ENCODE measurements around the gene AHSP. TPM values are rescaled to one million over a fixed set of nuclear protein-coding genes. Genes with fewer than 3 reads are reported as not detected.
"Not testable (repeated sequence)": the region's sequence is repeated elsewhere in the genome, so short reads cannot be mapped to it uniquely, and the experiment has no call there.

The AHSP gene
- total and polyA plus RNA-seq, 10 of the 15 experiments (the other 5 are each of a cell fraction or from before 2014, with no cell fraction given): not detected

DNA sequence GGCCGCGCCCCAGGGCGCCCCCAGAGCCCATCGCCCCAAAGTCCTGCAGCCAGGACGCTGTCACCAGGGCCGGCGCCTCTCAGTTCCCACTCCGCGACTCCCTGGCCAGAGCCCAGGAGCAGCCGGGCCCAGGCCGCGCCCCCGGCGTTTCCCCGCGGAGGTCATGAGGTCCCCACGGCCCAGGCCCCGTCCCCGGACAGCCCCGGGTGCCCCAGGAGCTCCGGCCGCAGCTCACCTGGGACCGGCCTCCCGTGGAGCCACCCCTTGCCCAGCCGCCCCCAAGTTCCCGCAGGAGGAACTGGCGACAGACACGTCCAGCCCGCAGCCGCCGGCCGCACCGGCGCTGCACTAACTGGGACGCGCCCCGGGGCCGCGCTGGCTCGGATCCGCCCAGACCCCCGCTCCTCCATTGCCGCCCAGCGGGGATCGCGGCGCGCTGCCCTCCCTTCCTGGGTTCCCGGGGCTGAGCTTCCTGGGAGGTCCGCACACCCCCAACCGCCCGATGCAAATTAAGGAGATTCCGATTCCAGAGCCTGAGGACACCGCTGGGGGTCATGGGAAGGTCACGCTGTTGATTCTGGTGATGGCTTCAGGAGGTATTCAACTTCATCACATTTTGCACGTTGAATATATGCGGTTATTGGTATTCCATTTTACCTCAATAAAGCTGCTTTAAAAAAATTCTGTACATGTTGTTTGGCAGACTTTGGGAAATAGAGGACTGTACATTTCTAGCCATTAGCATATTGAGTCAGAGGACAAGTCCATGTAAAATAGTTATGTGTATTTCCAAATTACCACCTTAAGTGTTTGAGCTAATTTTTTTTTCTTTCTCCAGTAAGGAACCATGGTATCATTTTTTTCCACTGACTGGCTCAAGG, 9.9 kb downstream of the AHSP start:
- Histone ChIP-seq H3K9me3 (replicated peaks; ENCODE audit: control insufficient read depth, insufficient read depth, low read length) (no peaks in the 10 kb centered on the region; the same call in 2 of the 3 replicates), H3K4me3 (no peak overlapping the region), H3K4me1 (ENCODE audit: control insufficient read depth, insufficient read depth, low read length) (no peaks in the 10 kb centered on the region), H3K79me2 (ENCODE audit: control insufficient read depth, insufficient read depth, low read length) (no peaks in the 10 kb centered on the region), H3K36me3 (ENCODE audit: control insufficient read depth in 2 of 2, insufficient read depth in 2 of 2, low read length in 1 of 2) (no peaks in the 10 kb centered on the region), H2AFZ (ENCODE audit: control insufficient read depth, low read depth, low read length) (no peak overlapping the region), H3K9ac (ENCODE audit: control insufficient read depth, insufficient read depth, low read length) (no peak overlapping the region), H4K20me1 (ENCODE audit: control insufficient read depth, insufficient read depth) (no peaks in the 10 kb centered on the region), H3K27me3 (replicated peaks in 1 of 2; ENCODE audit: control insufficient read depth in 2 of 2, insufficient read depth in 2 of 2, low read length in 1 of 2) (no peaks in the 10 kb centered on the region), H3K27ac (ENCODE audit: control insufficient read depth, insufficient read depth) (no peak overlapping the region), H3K4me2 (ENCODE audit: control insufficient read depth, insufficient read depth) (no peak overlapping the region)
- BruUV-seq (replicated peaks): no TSS peak
- ChIA-PET POLR2A (no interaction called here), RAD21 (ENCODE audit: unreplicated experiment) (no interaction called here), CTCF (no interaction called here), SMC1A (ENCODE audit: uncharacterized antibody, unreplicated experiment) (no interaction called here)
- no peak for FAIRE-seq
- intact Hi-C loops (cut with micrococcal nuclease; ENCODE audit: unreplicated experiment) (no loop called here), in situ Hi-C loops (cut with MboI) (no loop called here)
- WGBS (ENCODE audit: insufficient coverage, insufficient replicate concordance, low lambda C conversion rate, missing lambda C conversion rate): 19% methylated on average over 56 of the region's 57 CpGs
- TF ChIP-seq CBX3 (IDR thresholded peaks at IDR 0.05; ENCODE audit: borderline replicate concordance, low read depth) (no peak), PAX5 (IDR thresholded peaks at IDR 0.05; ENCODE audit: borderline replicate concordance, low read depth, low read length) (no peak), SMAD5 (IDR thresholded peaks at IDR 0.05; ENCODE audit: low read depth) (no peak), SREBF2 (IDR thresholded peaks at IDR 0.05; ENCODE audit: low read length) (no peak), LARP7 (IDR thresholded peaks at IDR 0.05) (no peak), ELK1 (IDR thresholded peaks at IDR 0.05; ENCODE audit: low read depth, low read length) (no peak), POLR2A (IDR thresholded peaks at IDR 0.05; ENCODE audit: low read depth, low read length) (no peak), NBN (IDR thresholded peaks at IDR 0.05) (no peak), CBFB (IDR thresholded peaks at IDR 0.05; ENCODE audit: low read depth) (no peak), ASH2L (IDR thresholded peaks at IDR 0.05; ENCODE audit: borderline replicate concordance, low read depth) (no peak), MLLT1 (IDR thresholded peaks at IDR 0.05) (no peak)
- TF ChIP-seq, protein P1, sequence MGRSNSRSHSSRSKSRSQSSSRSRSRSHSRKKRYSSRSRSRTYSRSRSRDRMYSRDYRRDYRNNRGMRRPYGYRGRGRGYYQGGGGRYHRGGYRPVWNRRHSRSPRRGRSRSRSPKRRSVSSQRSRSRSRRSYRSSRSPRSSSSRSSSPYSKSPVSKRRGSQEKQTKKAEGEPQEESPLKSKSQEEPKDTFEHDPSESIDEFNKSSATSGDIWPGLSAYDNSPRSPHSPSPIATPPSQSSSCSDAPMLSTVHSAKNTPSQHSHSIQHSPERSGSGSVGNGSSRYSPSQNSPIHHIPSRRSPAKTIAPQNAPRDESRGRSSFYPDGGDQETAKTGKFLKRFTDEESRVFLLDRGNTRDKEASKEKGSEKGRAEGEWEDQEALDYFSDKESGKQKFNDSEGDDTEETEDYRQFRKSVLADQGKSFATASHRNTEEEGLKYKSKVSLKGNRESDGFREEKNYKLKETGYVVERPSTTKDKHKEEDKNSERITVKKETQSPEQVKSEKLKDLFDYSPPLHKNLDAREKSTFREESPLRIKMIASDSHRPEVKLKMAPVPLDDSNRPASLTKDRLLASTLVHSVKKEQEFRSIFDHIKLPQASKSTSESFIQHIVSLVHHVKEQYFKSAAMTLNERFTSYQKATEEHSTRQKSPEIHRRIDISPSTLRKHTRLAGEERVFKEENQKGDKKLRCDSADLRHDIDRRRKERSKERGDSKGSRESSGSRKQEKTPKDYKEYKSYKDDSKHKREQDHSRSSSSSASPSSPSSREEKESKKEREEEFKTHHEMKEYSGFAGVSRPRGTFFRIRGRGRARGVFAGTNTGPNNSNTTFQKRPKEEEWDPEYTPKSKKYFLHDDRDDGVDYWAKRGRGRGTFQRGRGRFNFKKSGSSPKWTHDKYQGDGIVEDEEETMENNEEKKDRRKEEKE (IDR thresholded peaks at IDR 0.05): no peak
- no peak for ATAC-seq
- DNase-seq (ENCODE audit: low read depth, low spot score): no peak

DNA sequence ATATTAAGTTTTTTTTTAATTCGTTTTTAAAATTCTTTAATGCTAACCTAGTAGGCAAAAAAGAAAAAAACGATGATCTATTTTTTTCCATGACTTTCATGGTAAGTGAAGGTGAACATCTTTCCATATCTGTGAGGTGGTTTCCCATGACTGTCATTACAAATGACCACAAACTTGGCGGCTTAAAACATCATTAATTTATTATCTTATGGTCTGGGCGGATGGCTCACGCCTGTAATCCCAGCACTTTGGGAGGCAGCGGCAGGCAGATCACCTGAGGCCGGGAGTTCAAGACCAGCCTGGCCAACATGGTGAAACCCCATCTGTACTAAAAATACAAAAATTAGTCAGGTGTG, 10.5 kb downstream of the AHSP start:
- H3K4me1 ChIP-seq (ENCODE audit: control insufficient read depth, insufficient read depth, low read length); H3K79me2 ChIP-seq (ENCODE audit: control insufficient read depth, insufficient read depth, low read length); H3K9ac ChIP-seq (ENCODE audit: control insufficient read depth, insufficient read depth, low read length); H3K4me2 ChIP-seq (ENCODE audit: control insufficient read depth, insufficient read depth); FAIRE-seq; H3K9me3 ChIP-seq (replicated peaks; ENCODE audit: control insufficient read depth, insufficient read depth, low read length); H3K36me3 ChIP-seq (ENCODE audit: control insufficient read depth in 2 of 2, insufficient read depth in 2 of 2, low read length in 1 of 2); BruUV-seq (replicated peaks); H3K4me3 ChIP-seq; intact Hi-C loops (cut with micrococcal nuclease; ENCODE audit: unreplicated experiment); in situ Hi-C loops (cut with MboI); H2AFZ ChIP-seq (ENCODE audit: control insufficient read depth, low read depth, low read length); RAD21 ChIA-PET (ENCODE audit: unreplicated experiment); H3K27ac ChIP-seq (ENCODE audit: control insufficient read depth, insufficient read depth); SMC1A ChIA-PET (ENCODE audit: uncharacterized antibody, unreplicated experiment); H4K20me1 ChIP-seq (ENCODE audit: control insufficient read depth, insufficient read depth); ATAC-seq; DNase-seq (ENCODE audit: low read depth, low spot score); CTCF ChIA-PET; H3K27me3 ChIP-seq (replicated peaks in 1 of 2; ENCODE audit: control insufficient read depth in 2 of 2, insufficient read depth in 2 of 2, low read length in 1 of 2); POLR2A ChIA-PET: not testable (repeated sequence)
- 45% methylated on average over 7 of the region's 7 CpGs for WGBS (ENCODE audit: insufficient coverage, insufficient replicate concordance, low lambda C conversion rate, missing lambda C conversion rate)

Data from GM12878 (cell line).